HL-60 (cell line): Measurements from ENCODE around the gene HSD3B1.

Experiments used
- DNase-seq, 2 experiments: peaks; one replicate each; pipeline ENCODE4 v3.0.0-alpha.2; 2010 to 2020; ENCODE audit warnings: low read depth in 1 of 2, low spot score in 1 of 2
- H3K27ac ChIP-seq: fragments of 250-450 bp; sonication (Bioruptor Pico); replicated peaks from 2 replicates; pipeline ENCODE4 v1.5.1; 2020; ENCODE audit warnings: mild to moderate bottlenecking, moderate library complexity
- H3K27me3 ChIP-seq: fragments of 250-450 bp; sonication (Bioruptor Pico); 2 replicates; pipeline ENCODE4 v1.5.1; 2021; ENCODE audit warnings: mild to moderate bottlenecking, moderate library complexity; ENCODE audit not compliant: insufficient read depth, poor library complexity, severe bottlenecking
- H3K4me3 ChIP-seq: replicated peaks from 2 replicates; pipeline ENCODE4 v1.5.1; 2011; ENCODE audit warnings: mild to moderate bottlenecking, control low read depth, low read length; ENCODE audit not compliant: insufficient read depth
- GABPA ChIP-seq: IDR thresholded peaks from 2 replicates; pipeline ENCODE4 v1.6.1; 2012; ENCODE audit warnings: low read depth
- POLR2AphosphoS5 ChIP-seq: IDR thresholded peaks from 2 replicates; pipeline ENCODE4 v1.6.1; 2012; ENCODE audit warnings: low read depth
- SPI1 ChIP-seq: IDR thresholded peaks from 2 replicates; pipeline ENCODE4 v1.6.1; 2012; ENCODE audit warnings: low read depth, mild to moderate bottlenecking, borderline replicate concordance
- TF ChIP-seq, protein P1 (sequence below): IDR thresholded peaks from one replicate; pipeline ENCODE4 v1.5.1; 2011; ENCODE audit warnings: low read length, control low read depth, inconsistent platforms; ENCODE audit not compliant: insufficient read depth
- TF ChIP-seq, protein P2 (sequence below): IDR thresholded peaks from 2 replicates; pipeline ENCODE4 v1.6.1; 2012; ENCODE audit warnings: low read depth; ENCODE audit not compliant: insufficient replicate concordance

The HSD3B1 gene

DNA sequence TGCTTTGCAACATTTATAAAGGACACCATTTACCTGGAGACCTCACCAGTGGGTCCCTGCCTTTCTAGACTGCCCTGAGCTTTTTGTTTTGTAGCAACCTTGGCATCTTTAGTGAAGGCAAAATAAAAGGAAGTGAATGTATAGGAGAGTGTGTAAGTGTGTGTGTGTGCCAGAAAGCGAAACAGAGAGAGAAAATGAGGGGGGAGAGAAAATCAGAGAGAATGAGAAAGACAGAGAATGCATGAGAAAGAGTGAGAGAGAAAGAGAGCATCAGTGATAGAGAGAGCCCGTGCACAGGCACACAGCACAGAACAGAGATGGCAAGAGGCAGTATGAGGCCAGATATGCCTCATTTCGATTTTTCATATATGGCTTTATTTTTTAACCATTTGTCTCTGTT lies 57.5 kb downstream of the HSD3B1 start:
- TF ChIP-seq GABPA, result no peak
- TF ChIP-seq, protein P1, sequence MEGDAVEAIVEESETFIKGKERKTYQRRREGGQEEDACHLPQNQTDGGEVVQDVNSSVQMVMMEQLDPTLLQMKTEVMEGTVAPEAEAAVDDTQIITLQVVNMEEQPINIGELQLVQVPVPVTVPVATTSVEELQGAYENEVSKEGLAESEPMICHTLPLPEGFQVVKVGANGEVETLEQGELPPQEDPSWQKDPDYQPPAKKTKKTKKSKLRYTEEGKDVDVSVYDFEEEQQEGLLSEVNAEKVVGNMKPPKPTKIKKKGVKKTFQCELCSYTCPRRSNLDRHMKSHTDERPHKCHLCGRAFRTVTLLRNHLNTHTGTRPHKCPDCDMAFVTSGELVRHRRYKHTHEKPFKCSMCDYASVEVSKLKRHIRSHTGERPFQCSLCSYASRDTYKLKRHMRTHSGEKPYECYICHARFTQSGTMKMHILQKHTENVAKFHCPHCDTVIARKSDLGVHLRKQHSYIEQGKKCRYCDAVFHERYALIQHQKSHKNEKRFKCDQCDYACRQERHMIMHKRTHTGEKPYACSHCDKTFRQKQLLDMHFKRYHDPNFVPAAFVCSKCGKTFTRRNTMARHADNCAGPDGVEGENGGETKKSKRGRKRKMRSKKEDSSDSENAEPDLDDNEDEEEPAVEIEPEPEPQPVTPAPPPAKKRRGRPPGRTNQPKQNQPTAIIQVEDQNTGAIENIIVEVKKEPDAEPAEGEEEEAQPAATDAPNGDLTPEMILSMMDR, result no peak
- peak; percentile 56; the same call in 1 of the 2 replicates for TF ChIP-seq SPI1
- TF ChIP-seq, protein P2, sequence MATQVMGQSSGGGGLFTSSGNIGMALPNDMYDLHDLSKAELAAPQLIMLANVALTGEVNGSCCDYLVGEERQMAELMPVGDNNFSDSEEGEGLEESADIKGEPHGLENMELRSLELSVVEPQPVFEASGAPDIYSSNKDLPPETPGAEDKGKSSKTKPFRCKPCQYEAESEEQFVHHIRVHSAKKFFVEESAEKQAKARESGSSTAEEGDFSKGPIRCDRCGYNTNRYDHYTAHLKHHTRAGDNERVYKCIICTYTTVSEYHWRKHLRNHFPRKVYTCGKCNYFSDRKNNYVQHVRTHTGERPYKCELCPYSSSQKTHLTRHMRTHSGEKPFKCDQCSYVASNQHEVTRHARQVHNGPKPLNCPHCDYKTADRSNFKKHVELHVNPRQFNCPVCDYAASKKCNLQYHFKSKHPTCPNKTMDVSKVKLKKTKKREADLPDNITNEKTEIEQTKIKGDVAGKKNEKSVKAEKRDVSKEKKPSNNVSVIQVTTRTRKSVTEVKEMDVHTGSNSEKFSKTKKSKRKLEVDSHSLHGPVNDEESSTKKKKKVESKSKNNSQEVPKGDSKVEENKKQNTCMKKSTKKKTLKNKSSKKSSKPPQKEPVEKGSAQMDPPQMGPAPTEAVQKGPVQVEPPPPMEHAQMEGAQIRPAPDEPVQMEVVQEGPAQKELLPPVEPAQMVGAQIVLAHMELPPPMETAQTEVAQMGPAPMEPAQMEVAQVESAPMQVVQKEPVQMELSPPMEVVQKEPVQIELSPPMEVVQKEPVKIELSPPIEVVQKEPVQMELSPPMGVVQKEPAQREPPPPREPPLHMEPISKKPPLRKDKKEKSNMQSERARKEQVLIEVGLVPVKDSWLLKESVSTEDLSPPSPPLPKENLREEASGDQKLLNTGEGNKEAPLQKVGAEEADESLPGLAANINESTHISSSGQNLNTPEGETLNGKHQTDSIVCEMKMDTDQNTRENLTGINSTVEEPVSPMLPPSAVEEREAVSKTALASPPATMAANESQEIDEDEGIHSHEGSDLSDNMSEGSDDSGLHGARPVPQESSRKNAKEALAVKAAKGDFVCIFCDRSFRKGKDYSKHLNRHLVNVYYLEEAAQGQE, result no peak
- TF ChIP-seq POLR2AphosphoS5, result no peak
- Histone ChIP-seq H3K27ac (peak overlapping the region; percentile 25), H3K27me3 (no peaks in the 10 kb centered on the region), H3K4me3 (no peak overlapping the region)
- DNase-seq, result no peak
